Retinal pigment epithelial cell (primary cell): ENCODE results near the gene MID1.

ENCODE experiments used
- DNase-seq: peaks from one replicate; pipeline ENCODE4 v3.0.0-alpha.2; 2010; ENCODE audit warnings: low read depth
- H3K4me3 ChIP-seq: 2 replicates; pipeline ENCODE4 v1.5.1; 2011; ENCODE audit warnings: mild to moderate bottlenecking, low read length, control low read depth, moderate library complexity
- TF ChIP-seq, protein P1 (sequence below): conservative IDR thresholded peaks from 2 replicates; pipeline ENCODE4 v1.5.1; 2011; ENCODE audit warnings: low read depth, low read length, control low read depth, inconsistent platforms

Gene MID1

DNA sequence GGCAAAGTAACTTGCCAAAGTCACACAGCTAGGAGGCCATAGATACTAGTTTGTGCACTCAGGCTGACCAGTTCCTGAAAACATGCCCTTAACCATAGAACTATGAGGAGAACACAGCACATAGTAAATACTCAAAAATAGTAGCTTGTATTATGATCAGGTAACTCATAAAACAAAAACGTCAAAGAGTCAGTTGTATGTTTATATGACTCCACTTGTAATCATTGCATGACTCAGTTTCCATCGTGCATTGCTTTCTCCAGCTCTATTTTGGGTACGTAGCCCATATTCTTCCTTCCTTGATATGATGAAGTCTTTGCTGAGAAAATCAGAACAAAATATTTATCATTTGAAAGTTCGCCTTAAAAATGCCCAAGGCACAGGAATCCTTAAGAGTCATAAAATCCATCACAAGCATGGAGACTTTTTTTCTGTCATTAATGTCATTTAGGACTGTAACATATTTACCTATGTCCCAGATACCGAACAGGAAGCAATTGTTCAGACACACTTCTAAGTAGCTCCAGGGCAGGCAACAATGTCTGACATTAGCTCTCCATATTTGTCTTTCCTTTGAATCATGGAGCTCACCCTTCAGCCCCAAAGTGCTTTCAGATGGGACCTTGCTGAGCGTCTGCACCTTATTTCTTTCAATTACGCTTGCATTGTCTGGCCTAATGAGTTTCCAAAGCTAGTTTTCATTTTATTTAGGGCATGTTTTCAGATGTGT lies 11.2 kb upstream of the MID1 start:
- DNase-seq, result no peak
- no peak overlapping the region for H3K4me3 ChIP-seq
- TF ChIP-seq, protein P1, sequence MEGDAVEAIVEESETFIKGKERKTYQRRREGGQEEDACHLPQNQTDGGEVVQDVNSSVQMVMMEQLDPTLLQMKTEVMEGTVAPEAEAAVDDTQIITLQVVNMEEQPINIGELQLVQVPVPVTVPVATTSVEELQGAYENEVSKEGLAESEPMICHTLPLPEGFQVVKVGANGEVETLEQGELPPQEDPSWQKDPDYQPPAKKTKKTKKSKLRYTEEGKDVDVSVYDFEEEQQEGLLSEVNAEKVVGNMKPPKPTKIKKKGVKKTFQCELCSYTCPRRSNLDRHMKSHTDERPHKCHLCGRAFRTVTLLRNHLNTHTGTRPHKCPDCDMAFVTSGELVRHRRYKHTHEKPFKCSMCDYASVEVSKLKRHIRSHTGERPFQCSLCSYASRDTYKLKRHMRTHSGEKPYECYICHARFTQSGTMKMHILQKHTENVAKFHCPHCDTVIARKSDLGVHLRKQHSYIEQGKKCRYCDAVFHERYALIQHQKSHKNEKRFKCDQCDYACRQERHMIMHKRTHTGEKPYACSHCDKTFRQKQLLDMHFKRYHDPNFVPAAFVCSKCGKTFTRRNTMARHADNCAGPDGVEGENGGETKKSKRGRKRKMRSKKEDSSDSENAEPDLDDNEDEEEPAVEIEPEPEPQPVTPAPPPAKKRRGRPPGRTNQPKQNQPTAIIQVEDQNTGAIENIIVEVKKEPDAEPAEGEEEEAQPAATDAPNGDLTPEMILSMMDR, result no peak

DNA sequence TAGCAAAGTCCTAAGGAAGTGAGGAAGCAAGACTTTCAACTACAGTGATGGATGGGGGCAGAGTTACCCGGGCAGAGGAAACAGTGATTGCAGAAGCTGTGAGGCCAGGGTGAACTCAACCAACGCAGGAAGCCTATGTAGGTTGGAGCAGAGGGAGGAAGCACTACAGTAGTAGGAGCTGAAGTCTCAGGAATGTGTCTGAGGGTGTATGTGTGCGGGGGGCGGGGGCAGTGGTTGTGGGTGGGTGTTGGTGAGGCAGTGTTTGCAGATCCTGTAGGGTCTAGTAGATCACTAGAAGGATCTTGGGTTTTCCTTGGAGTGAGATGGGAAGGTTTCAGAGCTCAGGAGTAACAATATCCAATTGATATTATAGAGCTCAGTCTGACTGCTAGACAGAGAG lies 9.9 kb upstream of the MID1 start:
- no peak for DNase-seq
- TF ChIP-seq, protein P1, result no peak
- no peak overlapping the region for H3K4me3 ChIP-seq

DNA sequence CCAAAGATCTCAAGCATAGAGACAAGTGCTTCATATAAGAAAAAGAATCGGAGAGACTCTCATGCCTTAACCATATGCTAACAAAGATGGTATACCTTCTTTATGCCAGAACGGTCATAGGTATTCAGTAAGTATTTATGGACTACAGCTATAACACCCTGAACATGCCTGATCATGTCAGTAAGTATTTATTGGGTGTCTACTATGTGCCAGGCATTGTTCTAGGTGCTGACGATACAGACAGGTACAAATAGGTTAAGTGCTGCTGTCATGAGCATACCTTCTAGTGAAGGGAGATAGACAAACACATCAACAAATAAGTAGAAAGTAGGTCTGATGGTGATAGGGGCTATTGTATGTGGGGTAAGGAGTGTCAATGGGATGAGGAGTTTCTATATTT lies 9.5 kb upstream of the MID1 start:
- DNase-seq, result no peak
- H3K4me3 ChIP-seq, result no peak overlapping the region
- TF ChIP-seq, protein P1, result no peak

DNA sequence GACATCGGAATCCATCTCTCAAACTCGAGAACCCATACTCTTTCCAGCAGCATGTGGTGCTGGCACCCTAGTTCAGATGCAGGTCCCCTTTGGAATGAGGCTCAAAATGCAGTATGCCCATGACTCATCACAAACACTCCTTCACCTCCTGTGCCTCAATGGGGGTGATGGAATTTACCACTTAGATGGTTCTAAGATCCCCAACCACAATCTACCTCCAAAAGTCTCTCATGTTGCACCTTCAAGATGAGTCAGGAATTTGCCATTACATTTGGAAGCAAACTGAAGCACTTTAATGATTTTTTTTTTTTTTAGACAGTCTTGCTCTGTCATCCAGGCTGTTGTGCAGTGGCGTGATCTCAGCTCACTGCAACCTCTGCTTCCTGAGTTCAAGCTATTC lies 8.5 kb upstream of the MID1 start:
- TF ChIP-seq, protein P1, result no peak
- DNase-seq, result no peak

DNA sequence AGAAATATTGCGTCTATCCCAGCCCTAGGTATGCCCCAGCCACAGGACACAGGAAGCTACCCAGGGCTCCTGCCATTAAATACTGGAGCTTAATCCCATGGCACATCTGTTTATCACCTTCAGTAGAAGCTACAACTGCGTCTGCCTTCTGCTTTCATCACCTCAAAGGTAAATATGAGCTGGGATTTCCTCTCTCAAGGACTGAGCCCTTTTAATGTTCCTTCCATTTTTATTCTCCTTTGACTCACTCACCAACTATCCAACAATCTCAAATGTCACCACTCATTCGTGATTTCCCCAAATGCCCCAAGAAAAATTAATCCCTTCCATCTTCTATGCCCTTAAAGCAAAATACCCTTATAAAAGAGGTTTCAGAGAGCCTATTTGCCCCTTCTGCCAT lies 1.8 kb upstream of the MID1 start:
- DNase-seq, result no peak
- H3K4me3 ChIP-seq, result no peak overlapping the region
- TF ChIP-seq, protein P1, result no peak

More for the DNA sequence above, 8.5 kb upstream of the MID1 start:
- no peak overlapping the region for H3K4me3 ChIP-seq

DNA sequence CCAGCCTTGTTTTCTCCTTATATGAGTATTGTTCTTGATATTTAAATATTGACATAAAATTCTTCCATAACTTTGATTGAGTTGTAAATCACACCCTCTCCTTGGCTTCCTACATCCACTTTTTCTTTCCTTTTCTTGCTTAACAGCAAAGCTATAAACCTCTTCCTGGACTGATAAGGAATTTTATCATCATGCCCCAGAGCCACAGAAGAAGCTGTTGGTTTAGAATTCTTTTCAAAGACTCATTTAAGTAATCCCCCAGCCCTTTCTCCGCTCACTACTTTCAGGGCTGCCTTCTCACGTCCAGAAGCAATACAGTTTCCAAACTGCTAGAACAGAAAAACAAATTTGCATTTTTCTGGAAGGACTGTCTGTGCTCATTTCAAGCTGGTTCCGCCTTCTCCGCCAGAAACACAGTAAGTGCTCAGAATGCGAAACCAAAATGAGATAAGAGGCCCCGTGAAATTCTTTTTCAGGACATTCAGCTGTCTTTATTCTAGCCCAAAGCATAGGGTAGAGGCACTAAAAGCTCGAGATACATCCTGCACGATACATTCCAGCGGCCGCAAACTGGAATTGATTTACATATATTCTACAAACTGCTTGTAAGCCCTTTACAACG lies 849 bp downstream of the MID1 start:
- DNase-seq, result no peak
- H3K4me3 ChIP-seq, result peak overlapping the region; percentile 77
- TF ChIP-seq, protein P1, result no peak

DNA sequence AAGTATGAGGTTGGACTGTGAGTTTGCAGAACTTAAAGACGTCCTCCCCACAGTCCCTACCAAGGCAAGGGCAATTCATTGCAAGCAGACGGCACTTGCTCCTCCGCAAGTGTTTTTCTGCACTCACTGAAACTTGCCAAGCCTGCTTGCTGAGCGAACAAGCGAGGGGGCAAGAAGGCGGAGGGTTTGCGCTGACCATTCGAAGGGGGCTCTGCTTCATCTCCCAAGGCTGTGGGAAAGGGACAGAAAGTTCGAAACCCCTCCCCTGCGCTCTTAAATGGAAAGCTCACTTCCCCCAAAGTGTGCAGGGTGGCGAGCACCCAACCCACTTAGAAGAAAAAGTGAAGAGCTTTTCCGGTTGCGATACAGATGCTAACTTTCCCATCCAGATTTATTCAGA lies 1.4 kb downstream of the MID1 start:
- peak overlapping the region; percentile 77 for H3K4me3 ChIP-seq
- TF ChIP-seq, protein P1, result no peak
- DNase-seq, result no peak
